AG10803 (cell line): ENCODE results near the gene DENND4C.
A peak's percentile ranks its signal among the peaks of the same experiment; 100 is the strongest.
"Not testable (repeated sequence)": the region's sequence is repeated elsewhere in the genome, so short reads cannot be mapped to it uniquely, and the experiment has no call there.

ENCODE experiments used
- DNase-seq: peaks from one replicate; pipeline ENCODE4 v3.0.0; 2010; ENCODE audit warnings: low read depth
- H3K4me3 ChIP-seq: 2 replicates; pipeline ENCODE4 v1.5.1; 2011; ENCODE audit warnings: mild to moderate bottlenecking, low read length, control low read depth
- TF ChIP-seq, protein P1 (sequence below): conservative IDR thresholded peaks from 2 replicates; pipeline ENCODE4 v1.5.1; 2011; ENCODE audit warnings: mild to moderate bottlenecking, low read length, control low read depth, inconsistent platforms

Gene DENND4C

DNA sequence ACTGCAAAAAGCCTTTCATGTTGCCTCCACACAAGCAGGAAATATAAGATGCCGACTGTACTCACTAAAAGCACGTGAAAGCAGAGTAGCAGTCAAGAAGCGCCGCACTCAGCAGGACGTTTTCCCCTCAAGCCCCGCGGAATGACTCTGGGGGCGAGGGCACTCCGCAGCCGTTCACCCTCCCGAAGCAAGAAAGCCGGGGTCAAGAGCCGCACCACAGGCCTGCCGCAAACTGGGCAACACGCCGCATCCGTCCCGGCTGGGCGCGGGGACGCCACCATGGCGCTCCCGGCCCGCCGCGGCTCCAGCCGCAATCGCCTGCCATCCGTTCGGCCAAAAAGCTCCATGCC lies 149.2 kb downstream of the DENND4C start:
- TF ChIP-seq, protein P1, sequence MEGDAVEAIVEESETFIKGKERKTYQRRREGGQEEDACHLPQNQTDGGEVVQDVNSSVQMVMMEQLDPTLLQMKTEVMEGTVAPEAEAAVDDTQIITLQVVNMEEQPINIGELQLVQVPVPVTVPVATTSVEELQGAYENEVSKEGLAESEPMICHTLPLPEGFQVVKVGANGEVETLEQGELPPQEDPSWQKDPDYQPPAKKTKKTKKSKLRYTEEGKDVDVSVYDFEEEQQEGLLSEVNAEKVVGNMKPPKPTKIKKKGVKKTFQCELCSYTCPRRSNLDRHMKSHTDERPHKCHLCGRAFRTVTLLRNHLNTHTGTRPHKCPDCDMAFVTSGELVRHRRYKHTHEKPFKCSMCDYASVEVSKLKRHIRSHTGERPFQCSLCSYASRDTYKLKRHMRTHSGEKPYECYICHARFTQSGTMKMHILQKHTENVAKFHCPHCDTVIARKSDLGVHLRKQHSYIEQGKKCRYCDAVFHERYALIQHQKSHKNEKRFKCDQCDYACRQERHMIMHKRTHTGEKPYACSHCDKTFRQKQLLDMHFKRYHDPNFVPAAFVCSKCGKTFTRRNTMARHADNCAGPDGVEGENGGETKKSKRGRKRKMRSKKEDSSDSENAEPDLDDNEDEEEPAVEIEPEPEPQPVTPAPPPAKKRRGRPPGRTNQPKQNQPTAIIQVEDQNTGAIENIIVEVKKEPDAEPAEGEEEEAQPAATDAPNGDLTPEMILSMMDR: no peak
- peak overlapping the region; percentile 94 for H3K4me3 ChIP-seq
- peak; percentile 30 for DNase-seq

DNA sequence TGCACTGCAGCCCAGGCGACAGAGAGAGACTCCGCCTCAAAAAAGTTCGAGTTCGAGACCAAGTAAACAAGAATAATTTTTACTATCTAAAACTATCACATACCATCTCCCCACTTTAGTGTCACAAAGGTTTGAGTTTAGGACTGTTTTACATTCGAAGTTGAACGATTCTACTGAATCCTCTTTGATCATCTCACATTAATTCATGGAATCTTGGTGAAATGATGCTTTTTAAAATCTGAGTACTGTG lies 150.3 kb downstream of the DENND4C start:
- TF ChIP-seq, protein P1: no peak
- no peak for DNase-seq
- peak overlapping the region; percentile 94 for H3K4me3 ChIP-seq

DNA sequence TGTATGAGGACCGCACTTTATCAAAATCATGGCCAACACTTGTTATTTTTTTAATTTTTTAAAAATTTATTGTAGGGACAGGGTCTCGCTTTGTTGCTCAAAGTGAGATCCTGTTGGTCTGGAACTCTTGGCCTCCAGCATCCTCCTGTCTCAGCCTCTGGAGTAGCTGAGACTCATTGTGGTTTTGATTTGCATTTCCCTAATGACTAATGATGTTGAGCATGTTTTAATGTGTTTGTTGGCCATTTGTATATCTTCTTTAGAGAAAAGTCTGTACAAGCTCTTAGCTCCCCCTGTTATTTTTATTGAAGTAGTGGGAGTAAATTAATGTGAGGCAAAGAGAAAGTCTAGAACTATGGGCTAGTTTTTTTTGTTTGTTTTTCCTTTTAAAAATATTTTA lies 151.2 kb downstream of the DENND4C start:
- TF ChIP-seq, protein P1: no peak
- no peak overlapping the region for H3K4me3 ChIP-seq
- no peak for DNase-seq

DNA sequence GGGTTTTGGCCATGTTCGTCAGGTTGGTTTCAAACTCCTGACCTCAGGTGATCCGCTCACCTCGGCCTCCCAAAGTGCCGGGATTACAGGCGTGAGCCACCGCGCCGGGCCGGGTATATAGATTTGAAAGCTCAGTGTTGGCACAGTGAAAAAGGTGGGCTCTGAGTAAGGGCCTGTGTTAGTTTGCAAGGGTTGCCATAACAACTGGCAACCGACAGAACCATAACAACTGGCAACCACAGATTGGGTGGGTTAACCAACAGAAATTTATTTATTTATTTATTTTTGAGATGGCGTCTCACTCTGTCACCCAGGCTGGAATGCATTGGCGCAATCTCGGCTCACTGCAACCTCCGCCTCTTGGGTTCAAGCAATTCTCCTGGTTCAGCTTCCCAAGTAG lies 154.7 kb downstream of the DENND4C start:
- DNase-seq, H3K4me3 ChIP-seq: not testable (repeated sequence)

DNA sequence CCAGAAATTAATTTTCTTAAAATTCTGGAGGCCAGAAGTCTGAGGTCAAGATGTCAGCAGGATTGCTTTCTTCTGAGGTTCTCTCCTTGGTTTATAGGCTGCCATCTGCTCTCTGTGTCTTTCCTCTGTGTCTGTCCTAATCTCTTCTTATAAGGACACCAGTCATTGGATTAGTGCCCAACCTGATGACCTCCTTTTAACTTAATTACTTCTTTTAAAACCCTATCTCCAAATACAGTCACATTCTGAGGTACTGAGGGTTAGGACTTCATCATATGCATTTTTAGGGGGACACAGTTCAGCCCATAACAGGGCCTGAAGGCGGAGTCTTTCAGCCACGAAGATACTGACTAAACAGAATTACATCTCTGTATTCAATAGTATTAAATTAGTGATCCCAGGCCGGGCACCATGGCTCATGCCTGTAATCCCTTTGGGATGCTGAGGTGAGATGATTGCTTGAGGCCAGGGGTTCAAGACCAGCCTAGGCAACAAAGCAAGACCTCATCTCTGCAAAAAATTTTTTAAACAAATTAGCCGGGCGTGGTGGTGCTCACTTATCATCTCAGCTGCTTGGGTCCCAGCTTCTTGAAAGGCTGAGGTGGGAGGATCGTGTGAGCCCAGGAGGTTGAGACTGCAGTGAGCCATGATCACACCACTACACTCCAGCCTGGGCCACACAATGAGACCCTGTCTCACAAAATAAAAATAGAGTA lies 155.5 kb downstream of the DENND4C start:
- TF ChIP-seq, protein P1: no peak
- H3K4me3 ChIP-seq: no peak overlapping the region
- no peak for DNase-seq

DNA sequence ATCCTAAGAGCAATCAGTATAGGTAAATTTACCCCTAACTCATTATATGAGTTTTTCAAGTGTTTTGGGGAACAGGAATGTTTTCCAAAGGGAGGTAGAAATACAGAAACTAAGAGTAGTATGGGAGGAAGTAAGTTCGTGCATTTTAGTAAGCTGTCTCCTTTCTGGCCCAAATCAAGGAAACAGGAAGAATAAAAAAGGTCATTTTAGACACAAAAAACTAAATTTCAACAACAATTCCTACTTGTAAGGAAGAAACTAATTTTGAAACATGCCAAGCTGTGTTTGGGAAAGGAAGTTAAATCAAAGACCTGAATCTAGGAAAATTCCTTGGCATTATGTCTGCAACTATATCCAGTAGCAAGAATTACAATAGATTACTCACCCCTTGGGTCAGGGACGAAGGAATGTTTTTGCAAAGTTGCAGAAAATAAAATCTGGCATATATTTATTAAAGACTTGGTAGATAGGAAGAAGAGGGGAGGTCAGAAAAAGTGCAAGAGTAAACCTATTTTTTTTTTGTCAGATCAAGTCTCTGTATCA lies 156.1 kb downstream of the DENND4C start:
- H3K4me3 ChIP-seq: no peak overlapping the region
- TF ChIP-seq, protein P1: no peak
- peak; percentile 18 for DNase-seq

DNA sequence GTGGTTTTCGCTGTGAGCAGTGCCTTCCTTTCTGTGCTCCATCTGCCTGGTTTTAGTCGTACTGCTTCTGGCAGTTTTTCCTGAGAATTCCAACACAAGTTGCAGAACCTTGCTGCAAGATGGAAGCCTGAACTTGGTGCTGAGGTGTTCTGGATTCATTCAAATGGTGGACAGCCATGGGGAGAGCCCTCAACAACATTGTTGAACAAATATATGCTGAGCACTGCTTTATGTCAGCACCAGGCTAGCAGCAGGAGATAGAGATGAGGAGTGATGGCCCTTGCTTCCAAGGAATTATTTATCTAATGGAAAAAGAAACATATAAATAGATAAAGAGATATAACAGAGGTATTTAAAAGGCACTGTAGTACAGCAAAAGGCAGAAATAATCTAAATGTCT lies 156.8 kb downstream of the DENND4C start:
- no peak overlapping the region for H3K4me3 ChIP-seq
- TF ChIP-seq, protein P1: no peak
- no peak for DNase-seq

DNA sequence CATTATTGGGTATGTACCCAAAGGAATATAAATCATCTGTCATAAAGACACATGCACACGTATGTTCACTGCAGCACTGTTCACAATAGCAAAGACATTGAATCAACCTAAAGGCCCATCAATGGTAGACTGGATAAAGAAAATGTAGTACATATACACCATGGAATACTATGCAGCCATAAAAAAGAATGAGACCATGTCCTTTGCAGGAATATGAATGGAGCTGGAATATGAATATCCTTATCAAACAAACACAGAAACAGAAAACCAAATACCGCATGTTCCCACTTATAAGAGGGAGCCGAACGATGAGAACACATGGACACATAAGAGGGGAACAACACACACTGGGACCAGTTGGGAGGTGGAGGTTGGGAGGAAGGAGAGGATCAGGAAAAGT lies 159.0 kb downstream of the DENND4C start:
- not testable (repeated sequence) for DNase-seq

More for the DNA sequence above, 159.0 kb downstream of the DENND4C start:
- not testable (repeated sequence) for H3K4me3 ChIP-seq
